ENCODE measurements around the gene B4GALT1. TPM values are rescaled to one million over a fixed set of nuclear protein-coding genes. Genes with fewer than 3 reads are reported as not detected.

The B4GALT1 gene
- total RNA-seq, 4 donors from 2014 or later, result 51.6 to 74.4 (median 65.3) TPM

DNA sequence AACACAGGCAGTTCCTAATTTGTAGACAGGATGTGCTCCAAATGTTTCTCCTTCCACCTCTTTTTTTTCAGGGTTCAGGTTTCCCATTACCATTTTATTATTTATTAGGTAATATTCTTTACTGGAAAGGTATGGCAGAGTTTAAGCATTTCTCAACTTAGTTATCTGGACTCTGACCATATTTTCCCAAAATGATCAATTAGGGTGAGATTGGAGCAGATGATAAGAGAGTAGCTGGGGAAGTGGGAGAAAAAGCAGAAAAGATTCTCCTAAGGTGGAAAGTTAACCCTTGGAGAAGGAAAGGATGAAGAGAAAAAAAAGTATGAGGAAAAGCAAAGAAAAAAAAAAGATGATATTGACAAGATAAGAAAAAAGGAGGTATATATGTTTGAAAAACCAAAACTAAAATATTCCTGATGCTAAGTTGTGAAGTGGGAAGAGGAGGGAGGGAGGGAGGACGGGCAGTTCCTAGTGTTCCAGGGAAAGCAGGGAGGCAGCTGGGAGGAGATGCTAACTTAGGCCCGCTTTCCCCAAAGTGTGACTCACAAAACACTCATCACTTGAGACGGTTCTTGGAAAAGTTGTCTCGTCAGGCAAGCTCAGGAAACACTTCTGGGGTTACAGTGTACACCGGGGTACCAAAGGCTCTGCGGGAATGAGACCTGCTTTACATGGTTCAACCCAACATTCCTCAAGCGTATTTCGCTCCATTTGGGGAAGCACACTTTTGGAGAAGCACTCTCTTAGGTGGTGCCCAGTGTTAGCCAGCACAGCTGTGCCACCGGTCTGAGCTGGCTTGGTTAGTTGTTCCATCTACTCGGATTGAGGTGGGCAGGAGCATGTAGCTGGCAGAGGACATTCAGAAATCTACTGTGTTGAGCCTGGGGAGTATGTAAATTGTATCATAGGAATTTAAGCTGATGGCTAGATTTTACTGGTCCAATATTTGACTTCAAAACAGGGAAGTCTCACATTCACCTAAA lies 35.1 kb downstream of the B4GALT1 start:
- no peak overlapping the region for H3K4me3 ChIP-seq
- TF ChIP-seq, protein P1, sequence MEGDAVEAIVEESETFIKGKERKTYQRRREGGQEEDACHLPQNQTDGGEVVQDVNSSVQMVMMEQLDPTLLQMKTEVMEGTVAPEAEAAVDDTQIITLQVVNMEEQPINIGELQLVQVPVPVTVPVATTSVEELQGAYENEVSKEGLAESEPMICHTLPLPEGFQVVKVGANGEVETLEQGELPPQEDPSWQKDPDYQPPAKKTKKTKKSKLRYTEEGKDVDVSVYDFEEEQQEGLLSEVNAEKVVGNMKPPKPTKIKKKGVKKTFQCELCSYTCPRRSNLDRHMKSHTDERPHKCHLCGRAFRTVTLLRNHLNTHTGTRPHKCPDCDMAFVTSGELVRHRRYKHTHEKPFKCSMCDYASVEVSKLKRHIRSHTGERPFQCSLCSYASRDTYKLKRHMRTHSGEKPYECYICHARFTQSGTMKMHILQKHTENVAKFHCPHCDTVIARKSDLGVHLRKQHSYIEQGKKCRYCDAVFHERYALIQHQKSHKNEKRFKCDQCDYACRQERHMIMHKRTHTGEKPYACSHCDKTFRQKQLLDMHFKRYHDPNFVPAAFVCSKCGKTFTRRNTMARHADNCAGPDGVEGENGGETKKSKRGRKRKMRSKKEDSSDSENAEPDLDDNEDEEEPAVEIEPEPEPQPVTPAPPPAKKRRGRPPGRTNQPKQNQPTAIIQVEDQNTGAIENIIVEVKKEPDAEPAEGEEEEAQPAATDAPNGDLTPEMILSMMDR (IDR thresholded peaks at IDR 0.05), result no peak
- TF ChIP-seq EP300 (IDR thresholded peaks at IDR 0.05), result peak in 1 of 2 donors; percentile 33
- peaks cover 0 to 79% (median 0%) of the 10 kb centered on the region in 3 donors for H3K36me3 ChIP-seq
- H3K9me3 ChIP-seq, result no peaks in the 10 kb centered on the region
- H3K4me1 ChIP-seq, result peaks cover 0 to 73% (median 25%) of the 10 kb centered on the region in 4 donors
- no peak for DNase-seq (ENCODE audit: low spot score in 2 of 2)
- 73 to 77% methylated on average over 10 of the region's 10 CpGs for WGBS, 2 donors
- no peaks in the 10 kb centered on the region for H3K27me3 ChIP-seq
- H3K27ac ChIP-seq, result no peak overlapping the region

DNA sequence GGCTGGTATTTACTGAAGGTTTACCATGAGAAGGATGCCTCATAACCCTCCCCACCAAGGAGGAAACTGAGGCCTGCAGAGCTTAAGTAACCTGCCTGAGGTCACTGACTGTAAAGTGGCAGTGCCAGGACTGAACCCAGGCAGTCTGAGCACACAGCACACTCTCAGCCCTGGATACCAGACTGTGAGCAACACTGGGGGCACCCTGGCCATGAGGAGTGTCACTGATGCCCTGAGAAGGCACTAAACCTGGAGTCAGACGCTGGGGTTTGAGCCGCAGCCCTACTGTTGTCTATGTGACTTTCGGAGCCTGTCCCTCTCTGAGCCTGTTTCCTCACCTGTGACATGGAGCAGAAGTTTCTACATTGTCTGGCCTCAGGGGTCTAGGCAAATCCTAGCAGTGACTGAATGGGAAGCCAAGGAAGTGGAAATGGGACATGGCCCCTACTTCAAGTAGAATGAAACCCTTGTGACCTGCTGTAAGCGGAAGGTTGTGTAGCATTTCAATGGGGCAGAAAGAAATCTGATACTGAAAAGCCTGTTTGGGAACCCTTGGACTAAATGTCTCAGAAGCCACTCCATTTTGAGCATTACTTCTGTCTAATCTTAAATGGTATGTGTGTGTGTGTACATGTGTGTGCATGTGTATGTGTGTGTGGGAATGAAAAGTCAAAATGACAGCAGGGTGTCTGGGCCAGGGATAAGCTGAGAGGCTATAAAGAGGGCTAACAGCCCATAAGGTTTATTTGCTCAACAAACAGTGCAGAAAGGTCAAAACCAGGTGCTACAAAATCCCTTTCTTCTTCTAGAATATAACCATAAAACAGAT lies 36.0 kb downstream of the B4GALT1 start:
- H3K27ac ChIP-seq, result peak overlapping the region in 2 of 4 donors; percentile 0 to 21
- DNase-seq (ENCODE audit: low spot score in 2 of 2), result no peak
- peaks cover 0 to 85% (median 0%) of the 10 kb centered on the region in 3 donors for H3K36me3 ChIP-seq
- H3K27me3 ChIP-seq, result no peaks in the 10 kb centered on the region
- TF ChIP-seq, protein P1 (IDR thresholded peaks at IDR 0.05), result no peak
- TF ChIP-seq POLR2A (IDR thresholded peaks at IDR 0.05) (no peak), EP300 (IDR thresholded peaks at IDR 0.05) (no peak)
- peaks cover 0 to 66% (median 22%) of the 10 kb centered on the region in 4 donors for H3K4me1 ChIP-seq
- WGBS, 2 donors, result 98 to 100% methylated on average over 4 of the region's 4 CpGs
- H3K9me3 ChIP-seq, result no peaks in the 10 kb centered on the region
- no peak overlapping the region for H3K4me3 ChIP-seq

DNA sequence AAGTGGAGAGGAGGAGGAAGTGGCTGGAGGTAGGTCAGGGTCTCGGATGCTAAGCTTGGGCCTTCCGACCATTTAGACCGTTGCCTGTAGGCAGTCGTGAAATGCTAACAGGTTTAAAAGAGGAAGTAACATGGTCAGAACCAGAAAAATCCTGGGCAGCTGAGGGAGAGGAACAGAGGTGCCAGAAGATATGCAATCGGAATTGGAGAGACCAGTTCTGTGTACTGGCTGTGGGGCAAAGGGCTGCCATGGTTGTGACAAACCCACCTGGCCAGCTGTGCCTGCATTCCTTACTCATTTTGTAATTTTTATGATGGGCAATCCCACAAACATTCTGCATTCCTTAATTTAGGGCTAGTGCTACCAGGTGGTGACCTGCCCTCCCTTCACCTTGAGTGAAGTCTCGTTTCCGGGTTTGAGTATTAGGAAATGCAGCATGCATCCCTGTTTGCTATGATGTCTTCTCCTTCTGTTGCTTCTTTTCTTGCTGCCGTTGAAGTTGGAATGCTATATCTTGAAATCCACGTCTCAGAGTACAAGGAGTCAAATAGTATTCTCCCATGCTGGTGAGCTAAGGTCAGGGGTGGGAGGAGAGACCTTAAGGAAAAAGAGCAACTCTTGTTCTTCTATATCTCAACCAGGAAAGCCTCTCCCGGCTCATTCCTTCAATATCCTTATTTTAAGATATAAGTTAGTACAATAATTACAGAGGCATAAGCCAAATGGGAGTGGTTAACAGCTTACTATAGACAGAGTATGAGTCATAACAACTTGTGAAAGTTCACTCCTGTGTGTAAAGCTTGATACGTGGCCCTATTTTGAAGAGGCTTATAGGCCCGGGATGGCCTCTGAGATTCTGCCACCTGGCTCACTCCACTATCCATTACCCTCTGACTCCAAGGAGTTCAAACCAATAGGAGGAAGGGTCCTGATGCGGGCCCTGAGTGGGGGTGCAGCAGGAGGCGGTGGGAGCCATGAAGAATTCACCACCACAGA lies 37.0 kb downstream of the B4GALT1 start:
- 64 to 70% methylated on average over 14 of the region's 14 CpGs for WGBS, 2 donors
- Histone ChIP-seq H3K36me3 (peaks cover 0 to 92% (median 0%) of the 10 kb centered on the region in 3 donors), H3K4me1 (peaks cover 0 to 66% (median 26%) of the 10 kb centered on the region in 4 donors), H3K4me3 (no peak overlapping the region), H3K9me3 (no peaks in the 10 kb centered on the region), H3K27ac (peak overlapping the region in 3 of 4 donors; percentile 0 to 46 (median 7)), H3K27me3 (no peaks in the 10 kb centered on the region)
- no peak for TF ChIP-seq POLR2A (IDR thresholded peaks at IDR 0.05)
- TF ChIP-seq, protein P1 (IDR thresholded peaks at IDR 0.05), result no peak
- no peak for TF ChIP-seq EP300 (IDR thresholded peaks at IDR 0.05)
- no peak for DNase-seq (ENCODE audit: low spot score in 2 of 2)

DNA sequence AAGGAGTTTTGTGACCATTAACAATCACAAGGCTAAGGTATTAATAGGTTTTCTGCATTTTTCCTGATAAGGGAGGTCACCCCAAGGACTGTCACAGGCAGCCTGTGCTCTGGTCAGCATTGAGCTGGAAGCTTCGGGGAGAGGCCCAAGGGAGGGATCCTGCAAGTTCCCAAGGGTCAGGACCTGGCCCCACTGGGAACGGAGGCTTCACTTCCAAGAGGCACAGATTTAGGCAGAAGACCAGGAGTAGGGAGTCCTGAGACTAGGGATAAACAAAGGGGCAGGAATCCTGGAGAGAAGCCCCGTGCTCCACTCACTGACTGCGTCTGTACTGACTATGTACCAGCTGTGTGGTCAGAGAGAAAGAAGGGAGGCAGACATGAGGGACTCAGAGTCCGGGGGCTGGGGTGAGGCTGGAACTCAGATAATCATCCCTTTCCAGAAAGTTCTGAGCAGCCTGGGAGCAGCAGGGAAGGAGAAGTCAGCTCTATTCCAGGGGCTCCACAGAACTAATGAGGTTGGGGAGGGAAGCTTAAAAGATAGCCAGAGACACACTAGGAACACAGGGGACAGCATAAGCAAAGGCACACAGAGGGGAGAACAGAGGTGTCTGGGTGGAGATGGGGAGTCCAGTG lies 37.8 kb downstream of the B4GALT1 start:
- no peak for DNase-seq (ENCODE audit: low spot score in 2 of 2)
- no peak overlapping the region for H3K4me3 ChIP-seq
- TF ChIP-seq, protein P1 (IDR thresholded peaks at IDR 0.05), result no peak
- TF ChIP-seq POLR2A (IDR thresholded peaks at IDR 0.05), result no peak
- TF ChIP-seq EP300 (IDR thresholded peaks at IDR 0.05), result no peak
- peak overlapping the region in 1 of 4 donors; percentile 46 for H3K27ac ChIP-seq
- peaks cover 0 to 68% (median 27%) of the 10 kb centered on the region in 4 donors for H3K4me1 ChIP-seq
- peaks cover 0 to 92% (median 0%) of the 10 kb centered on the region in 3 donors for H3K36me3 ChIP-seq
- H3K27me3 ChIP-seq, result no peaks in the 10 kb centered on the region
- no peaks in the 10 kb centered on the region for H3K9me3 ChIP-seq
- 66 to 68% methylated on average over 5 of the region's 5 CpGs for WGBS, 2 donors
